GM23338 (cell line): ENCODE measurements around the gene SUN3. TPM values are rescaled to one million over a fixed set of nuclear protein-coding genes. Genes with fewer than 3 reads are reported as not detected.
"Not testable (repeated sequence)": the region's sequence is repeated elsewhere in the genome, so short reads cannot be mapped to it uniquely, and the experiment has no call there.

Experiments
- ATAC-seq: fragments of 200-7000 bp; cut with Tn5 transposase; 3 replicates; pipeline ENCODE4 v1.9.1; 2020
- DNase-seq: peaks from one replicate; pipeline ENCODE4 v3.0.0-alpha.2; 2015; ENCODE audit warnings: low spot score
- H2AFZ ChIP-seq: fragments of 200-600 bp; sonication (generic); 2 replicates; pipeline ENCODE4 v1.8.0; 2016; ENCODE audit warnings: antibody characterized with exemption, mild to moderate bottlenecking, moderate library complexity
- H3F3A ChIP-seq: fragments of 200-600 bp; sonication (generic); replicated peaks from 2 replicates; pipeline ENCODE4 v1.8.0; 2017; ENCODE audit warnings: antibody characterized with exemption, mixed run types, low read depth
- H3K27ac ChIP-seq: fragments of 200-600 bp; sonication (generic); 2 replicates; pipeline ENCODE4 v1.6.1; 2016; ENCODE audit warnings: low read depth
- H3K27me3 ChIP-seq: fragments of 200-600 bp; sonication (generic); 2 replicates; pipeline ENCODE4 v1.8.0; 2016; ENCODE audit warnings: mild to moderate bottlenecking, mixed run types, moderate library complexity; ENCODE audit not compliant: insufficient read depth
- H3K36me3 ChIP-seq: fragments of 200-600 bp; sonication (generic); 2 replicates; pipeline ENCODE4 v1.8.0; 2016; ENCODE audit warnings: mild to moderate bottlenecking; ENCODE audit not compliant: insufficient read depth
- H3K4me1 ChIP-seq: fragments of 200-600 bp; sonication (generic); 2 replicates; pipeline ENCODE4 v1.8.0; 2016; ENCODE audit warnings: mild to moderate bottlenecking, moderate library complexity; ENCODE audit not compliant: insufficient read depth
- H3K4me2 ChIP-seq: fragments of 200-600 bp; sonication (generic); 2 replicates; pipeline ENCODE4 v1.7.1; 2017; ENCODE audit warnings: mixed run types
- H3K4me3 ChIP-seq: fragments of 200-600 bp; sonication (generic); 2 replicates; pipeline ENCODE4 v1.6.1; 2016; ENCODE audit warnings: mixed run types
- H3K79me2 ChIP-seq: fragments of 200-600 bp; sonication (generic); replicated peaks from 2 replicates; pipeline ENCODE4 v1.8.0; 2017; ENCODE audit warnings: mild to moderate bottlenecking; ENCODE audit not compliant: insufficient read depth
- H3K9me2 ChIP-seq: fragments of 200-600 bp; sonication (generic); 2 replicates; pipeline ENCODE4 v1.8.0; 2017; ENCODE audit not compliant: insufficient read depth
- H4K20me1 ChIP-seq: fragments of 200-600 bp; sonication (generic); replicated peaks from 2 replicates; pipeline ENCODE4 v1.8.0; 2017; ENCODE audit warnings: mild to moderate bottlenecking; ENCODE audit not compliant: insufficient read depth
- H3K27ac Mint-ChIP-seq: 2 replicates; pipeline ENCODE4 v1.8.0; 2020; ENCODE audit warnings: inconsistent platforms, mild to moderate bottlenecking, moderate library complexity, mixed read lengths
- H3K27me3 Mint-ChIP-seq: 3 replicates; pipeline ENCODE4 v1.8.0; 2022; ENCODE audit warnings: low read depth, mild to moderate bottlenecking, moderate library complexity, mixed read lengths, inconsistent platforms; ENCODE audit not compliant: insufficient read depth, poor library complexity
- H3K36me3 Mint-ChIP-seq: 3 replicates; pipeline ENCODE4 v1.8.0; 2021; ENCODE audit warnings: low read depth, mild to moderate bottlenecking, inconsistent platforms, moderate library complexity, mixed read lengths
- H3K4me1 Mint-ChIP-seq: 3 replicates; pipeline ENCODE4 v1.8.0; 2020; ENCODE audit warnings: mild to moderate bottlenecking, inconsistent platforms, mixed read lengths
- H3K4me3 Mint-ChIP-seq: 3 replicates; pipeline ENCODE4 v1.8.0; 2021; ENCODE audit warnings: moderate library complexity, mild to moderate bottlenecking, inconsistent platforms, mixed read lengths
- H3K9me3 Mint-ChIP-seq: 3 replicates; pipeline ENCODE4 v1.8.0; 2020; ENCODE audit warnings: moderate library complexity, mild to moderate bottlenecking, inconsistent platforms, mixed read lengths
- EZH2 ChIP-seq: fragments of 200-600 bp; sonication (generic); IDR thresholded peaks from one replicate; pipeline ENCODE4 v1.8.0; 2017; ENCODE audit warnings: antibody characterized with exemption, mild to moderate bottlenecking, low read depth; ENCODE audit not compliant: unreplicated experiment
- NANOG ChIP-seq: IDR thresholded peaks from 2 replicates; pipeline ENCODE4 v1.6.1; 2016; ENCODE audit warnings: antibody characterized with exemption, borderline replicate concordance
- ZNF114 ChIP-seq: fragments of 250-450 bp; sonication (Bioruptor Pico); IDR thresholded peaks from 2 replicates; pipeline ENCODE4 v1.5.0; 2020; ENCODE audit warnings: mild to moderate bottlenecking, moderate library complexity
- ZNF331 ChIP-seq: fragments of 250-450 bp; sonication (Bioruptor Pico); IDR thresholded peaks from 2 replicates; pipeline ENCODE4 v1.5.0; 2020; ENCODE audit warnings: low read depth, mild to moderate bottlenecking, moderate library complexity
- polyA plus RNA-seq: library from polyadenylated mRNA; unstranded; fragments of >200 nt; fragmentation: Nextera tagmentation; extraction: Ambion mirVana; gene quantifications from 2 replicates; pipeline ENCODE4 v1.2.1, GENCODE V29; 2016
- total RNA-seq: library from RNA; depleted of rRNA; stranded (reverse); fragments of >200 nt; shearing (Covaris generic); gene quantifications from 2 replicates; pipeline ENCODE4 v1.2.3, GENCODE V29; 2014
- TF ChIP-seq, protein P1 (sequence below), 2 experiments: fragments of 200-600 bp in 1 of 2; sonication (generic) in 1 of 2; conservative IDR thresholded peaks; 2 replicates each; pipeline versions ENCODE4 v1.5.1 to v1.6.1; 2016 to 2017; ENCODE audit warnings: antibody characterized with exemption in 2 of 2, low read depth in 2 of 2, mild to moderate bottlenecking in 2 of 2, moderate library complexity in 1 of 2
- TF ChIP-seq, protein P2 (sequence below): fragments of 250-450 bp; sonication (Bioruptor Pico); IDR thresholded peaks from 2 replicates; pipeline ENCODE4 v1.5.0; 2020; ENCODE audit warnings: mild to moderate bottlenecking, moderate library complexity

The SUN3 gene
- total and polyA plus RNA-seq, 2 experiments from 2014 or later: 0.52 TPM; not detected in 1

DNA sequence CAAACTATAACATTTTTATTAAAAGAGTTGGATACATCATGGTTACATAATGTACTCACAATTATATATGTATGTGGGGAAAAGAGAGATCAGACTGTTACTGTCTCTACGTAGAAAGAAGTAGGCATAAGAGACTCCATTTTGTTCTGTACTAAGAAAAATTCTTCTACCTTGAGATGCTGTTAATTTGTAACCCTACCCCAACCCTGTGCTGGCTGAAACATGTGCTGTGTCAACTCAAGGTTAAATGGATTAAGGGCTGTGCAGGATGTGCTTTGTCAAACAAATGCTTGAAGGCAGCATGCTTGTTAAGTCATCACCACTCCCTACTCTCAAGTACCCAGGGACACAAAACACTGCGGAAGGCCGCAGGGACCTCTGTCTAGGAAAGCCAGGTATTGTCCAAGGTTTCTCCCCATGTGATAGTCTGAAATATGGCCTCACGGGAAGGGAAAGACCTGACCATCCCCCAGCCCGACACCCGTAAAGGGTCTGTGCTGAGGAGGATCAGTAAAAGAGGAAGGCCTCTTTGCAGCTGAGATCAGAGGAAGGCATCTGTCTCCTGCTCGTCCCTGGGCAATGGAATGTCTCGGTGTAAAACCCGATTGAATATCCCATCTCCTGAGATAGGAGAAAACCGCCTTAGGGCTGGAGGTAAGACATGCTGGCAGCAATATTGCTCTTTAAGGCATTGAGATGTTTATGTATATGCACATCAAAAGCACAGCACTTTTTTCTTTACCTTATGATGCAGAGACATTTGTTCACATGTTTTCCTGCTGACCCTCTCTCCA, 39.1 kb downstream of the SUN3 start:
- peaks cover 29% of the 10 kb centered on the region for H3K4me1 Mint-ChIP-seq
- not testable (repeated sequence) for H3K36me3 Mint-ChIP-seq

DNA sequence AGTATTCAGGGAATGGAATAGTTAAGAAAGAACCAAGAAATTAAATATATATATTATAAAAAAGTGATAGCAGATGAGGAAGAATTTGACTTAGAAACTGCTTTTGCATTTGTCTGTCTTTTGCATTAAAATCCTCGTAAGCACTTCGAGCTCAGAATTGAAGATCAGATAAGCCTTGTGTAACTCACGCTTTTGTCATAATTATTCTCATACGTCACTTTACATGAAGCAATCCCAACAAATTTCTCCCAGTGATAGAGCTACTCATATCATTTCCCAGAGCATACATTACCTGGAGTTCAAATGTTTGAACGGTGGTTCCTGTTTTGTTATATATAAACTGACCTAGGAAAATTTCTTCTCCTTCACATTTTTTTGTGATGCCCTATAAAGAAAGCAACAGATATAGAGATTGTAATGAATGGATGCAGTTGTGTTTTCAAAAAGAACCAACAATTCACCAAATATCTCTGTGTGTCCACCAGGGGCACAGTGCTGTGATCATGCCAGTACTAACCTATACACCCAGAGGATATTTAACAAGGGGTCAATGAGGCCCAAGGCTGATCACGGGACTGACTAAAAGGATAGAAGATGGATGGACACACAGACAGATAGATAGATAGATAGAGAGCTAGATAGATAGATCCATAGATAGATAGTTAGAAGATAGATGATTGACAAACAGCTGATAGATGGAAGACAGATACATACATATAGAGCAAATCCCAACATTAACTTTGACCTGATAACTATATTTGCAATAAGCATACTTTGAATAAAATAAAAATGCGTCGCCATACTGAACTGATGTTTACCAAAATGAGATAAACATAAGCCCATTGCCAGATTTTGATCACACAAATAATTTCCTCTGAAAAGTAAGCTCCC, 40.2 kb downstream of the SUN3 start:
- no peaks in the 10 kb centered on the region for H3K36me3 Mint-ChIP-seq
- Histone ChIP-seq H3K36me3 (no peaks in the 10 kb centered on the region), H3K4me2 (no peak overlapping the region), H3K27me3 (no peaks in the 10 kb centered on the region), H3K27ac (no peak overlapping the region), H2AFZ (no peak overlapping the region), H4K20me1 (no peaks in the 10 kb centered on the region), H3K9me2 (no peaks in the 10 kb centered on the region), H3K79me2 (no peaks in the 10 kb centered on the region), H3F3A (no peaks in the 10 kb centered on the region), H3K4me3 (no peak overlapping the region), H3K4me1 (peaks cover 12% of the 10 kb centered on the region)
- ATAC-seq: peak; percentile 34
- H3K27me3 Mint-ChIP-seq: peaks cover 2% of the 10 kb centered on the region
- H3K4me3 Mint-ChIP-seq: no peak overlapping the region
- no peak for TF ChIP-seq ZNF114 (CRISPR knock-in tag)
- no peak for TF ChIP-seq EZH2
- no peak for TF ChIP-seq NANOG
- TF ChIP-seq, protein P1, sequence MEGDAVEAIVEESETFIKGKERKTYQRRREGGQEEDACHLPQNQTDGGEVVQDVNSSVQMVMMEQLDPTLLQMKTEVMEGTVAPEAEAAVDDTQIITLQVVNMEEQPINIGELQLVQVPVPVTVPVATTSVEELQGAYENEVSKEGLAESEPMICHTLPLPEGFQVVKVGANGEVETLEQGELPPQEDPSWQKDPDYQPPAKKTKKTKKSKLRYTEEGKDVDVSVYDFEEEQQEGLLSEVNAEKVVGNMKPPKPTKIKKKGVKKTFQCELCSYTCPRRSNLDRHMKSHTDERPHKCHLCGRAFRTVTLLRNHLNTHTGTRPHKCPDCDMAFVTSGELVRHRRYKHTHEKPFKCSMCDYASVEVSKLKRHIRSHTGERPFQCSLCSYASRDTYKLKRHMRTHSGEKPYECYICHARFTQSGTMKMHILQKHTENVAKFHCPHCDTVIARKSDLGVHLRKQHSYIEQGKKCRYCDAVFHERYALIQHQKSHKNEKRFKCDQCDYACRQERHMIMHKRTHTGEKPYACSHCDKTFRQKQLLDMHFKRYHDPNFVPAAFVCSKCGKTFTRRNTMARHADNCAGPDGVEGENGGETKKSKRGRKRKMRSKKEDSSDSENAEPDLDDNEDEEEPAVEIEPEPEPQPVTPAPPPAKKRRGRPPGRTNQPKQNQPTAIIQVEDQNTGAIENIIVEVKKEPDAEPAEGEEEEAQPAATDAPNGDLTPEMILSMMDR (conservative IDR thresholded peaks at IDR 0.05; ENCODE audit: low read depth in 2 of 2): peak; percentile 35 to 60; a peak in 3 of 4 replicates
- TF ChIP-seq, protein P2, sequence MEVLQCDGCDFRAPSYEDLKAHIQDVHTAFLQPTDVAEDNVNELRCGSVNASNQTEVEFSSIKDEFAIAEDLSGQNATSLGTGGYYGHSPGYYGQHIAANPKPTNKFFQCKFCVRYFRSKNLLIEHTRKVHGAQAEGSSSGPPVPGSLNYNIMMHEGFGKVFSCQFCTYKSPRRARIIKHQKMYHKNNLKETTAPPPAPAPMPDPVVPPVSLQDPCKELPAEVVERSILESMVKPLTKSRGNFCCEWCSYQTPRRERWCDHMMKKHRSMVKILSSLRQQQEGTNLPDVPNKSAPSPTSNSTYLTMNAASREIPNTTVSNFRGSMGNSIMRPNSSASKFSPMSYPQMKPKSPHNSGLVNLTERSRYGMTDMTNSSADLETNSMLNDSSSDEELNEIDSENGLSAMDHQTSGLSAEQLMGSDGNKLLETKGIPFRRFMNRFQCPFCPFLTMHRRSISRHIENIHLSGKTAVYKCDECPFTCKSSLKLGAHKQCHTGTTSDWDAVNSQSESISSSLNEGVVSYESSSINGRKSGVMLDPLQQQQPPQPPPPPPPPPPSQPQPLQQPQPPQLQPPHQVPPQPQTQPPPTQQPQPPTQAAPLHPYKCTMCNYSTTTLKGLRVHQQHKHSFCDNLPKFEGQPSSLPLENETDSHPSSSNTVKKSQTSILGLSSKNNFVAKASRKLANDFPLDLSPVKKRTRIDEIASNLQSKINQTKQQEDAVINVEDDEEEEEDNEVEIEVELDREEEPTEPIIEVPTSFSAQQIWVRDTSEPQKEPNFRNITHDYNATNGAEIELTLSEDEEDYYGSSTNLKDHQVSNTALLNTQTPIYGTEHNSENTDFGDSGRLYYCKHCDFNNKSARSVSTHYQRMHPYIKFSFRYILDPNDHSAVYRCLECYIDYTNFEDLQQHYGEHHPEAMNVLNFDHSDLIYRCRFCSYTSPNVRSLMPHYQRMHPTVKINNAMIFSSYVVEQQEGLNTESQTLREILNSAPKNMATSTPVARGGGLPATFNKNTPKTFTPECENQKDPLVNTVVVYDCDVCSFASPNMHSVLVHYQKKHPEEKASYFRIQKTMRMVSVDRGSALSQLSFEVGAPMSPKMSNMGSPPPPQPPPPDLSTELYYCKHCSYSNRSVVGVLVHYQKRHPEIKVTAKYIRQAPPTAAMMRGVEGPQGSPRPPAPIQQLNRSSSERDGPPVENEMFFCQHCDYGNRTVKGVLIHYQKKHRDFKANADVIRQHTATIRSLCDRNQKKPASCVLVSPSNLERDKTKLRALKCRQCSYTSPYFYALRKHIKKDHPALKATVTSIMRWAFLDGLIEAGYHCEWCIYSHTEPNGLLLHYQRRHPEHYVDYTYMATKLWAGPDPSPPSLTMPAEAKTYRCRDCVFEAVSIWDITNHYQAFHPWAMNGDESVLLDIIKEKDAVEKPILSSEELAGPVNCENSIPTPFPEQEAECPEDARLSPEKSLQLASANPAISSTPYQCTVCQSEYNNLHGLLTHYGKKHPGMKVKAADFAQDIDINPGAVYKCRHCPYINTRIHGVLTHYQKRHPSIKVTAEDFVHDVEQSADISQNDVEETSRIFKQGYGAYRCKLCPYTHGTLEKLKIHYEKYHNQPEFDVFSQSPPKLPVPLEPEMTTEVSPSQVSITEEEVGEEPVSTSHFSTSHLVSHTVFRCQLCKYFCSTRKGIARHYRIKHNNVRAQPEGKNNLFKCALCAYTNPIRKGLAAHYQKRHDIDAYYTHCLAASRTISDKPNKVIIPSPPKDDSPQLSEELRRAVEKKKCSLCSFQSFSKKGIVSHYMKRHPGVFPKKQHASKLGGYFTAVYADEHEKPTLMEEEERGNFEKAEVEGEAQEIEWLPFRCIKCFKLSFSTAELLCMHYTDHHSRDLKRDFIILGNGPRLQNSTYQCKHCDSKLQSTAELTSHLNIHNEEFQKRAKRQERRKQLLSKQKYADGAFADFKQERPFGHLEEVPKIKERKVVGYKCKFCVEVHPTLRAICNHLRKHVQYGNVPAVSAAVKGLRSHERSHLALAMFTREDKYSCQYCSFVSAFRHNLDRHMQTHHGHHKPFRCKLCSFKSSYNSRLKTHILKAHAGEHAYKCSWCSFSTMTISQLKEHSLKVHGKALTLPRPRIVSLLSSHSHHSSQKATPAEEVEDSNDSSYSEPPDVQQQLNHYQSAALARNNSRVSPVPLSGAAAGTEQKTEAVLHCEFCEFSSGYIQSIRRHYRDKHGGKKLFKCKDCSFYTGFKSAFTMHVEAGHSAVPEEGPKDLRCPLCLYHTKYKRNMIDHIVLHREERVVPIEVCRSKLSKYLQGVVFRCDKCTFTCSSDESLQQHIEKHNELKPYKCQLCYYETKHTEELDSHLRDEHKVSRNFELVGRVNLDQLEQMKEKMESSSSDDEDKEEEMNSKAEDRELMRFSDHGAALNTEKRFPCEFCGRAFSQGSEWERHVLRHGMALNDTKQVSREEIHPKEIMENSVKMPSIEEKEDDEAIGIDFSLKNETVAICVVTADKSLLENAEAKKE (CRISPR knock-in tag): no peak
- TF ChIP-seq ZNF331 (CRISPR knock-in tag): no peak
- peaks cover 29% of the 10 kb centered on the region for H3K4me1 Mint-ChIP-seq
- peaks cover 6% of the 10 kb centered on the region; the same call in 2 of the 3 replicates for H3K9me3 Mint-ChIP-seq
- no peak overlapping the region for H3K27ac Mint-ChIP-seq
- peak; percentile 39 for DNase-seq

More for the DNA sequence above, 39.1 kb downstream of the SUN3 start:
- DNase-seq: peak; percentile 60
- H3K27me3 ChIP-seq, H4K20me1 ChIP-seq, H2AFZ ChIP-seq, H3K9me2 ChIP-seq, H3F3A ChIP-seq, H3K27me3 Mint-ChIP-seq, H3K79me2 ChIP-seq, ATAC-seq, H3K36me3 ChIP-seq, H3K4me3 ChIP-seq, H3K9me3 Mint-ChIP-seq: not testable (repeated sequence)
- H3K4me3 Mint-ChIP-seq: peak overlapping the region; percentile 17; the same call in 1 of the 3 replicates
- H3K4me2 ChIP-seq: peak overlapping the region; percentile 34; the same call in 1 of the 2 replicates
- peaks cover 12% of the 10 kb centered on the region for H3K4me1 ChIP-seq
- H3K27ac ChIP-seq: peak overlapping the region; percentile 74; the same call in 1 of the 2 replicates
- peak overlapping the region; percentile 69 for H3K27ac Mint-ChIP-seq
